Posterior vena cava (tissue), 2 donors: ENCODE measurements around the gene NPFFR1. TPM values are rescaled to one million over a fixed set of nuclear protein-coding genes. Genes with fewer than 3 reads are reported as not detected.
"Not testable (repeated sequence)": the region's sequence is repeated elsewhere in the genome, so short reads cannot be mapped to it uniquely, and the experiment has no call there.

Experiments
- DNase-seq: peaks from one replicate; pipeline ENCODE4 v3.0.0-alpha.2; 2020; ENCODE audit warnings: low spot score
- intact Hi-C, 2 donors: fragments of 100-400 bp; cut with DNase I; formaldehyde crosslinking; loops; one replicate each; pipeline versions ENCODE4 v1.14.1 to v1.14.2; 2022 to 2023
- total RNA-seq, 2 donors: library from RNA; stranded (reverse); fragmentation: NEBNext Ultra II Directional; extraction: Animal tissue kit (Norgen Biotek cat#: 25700); gene quantifications; one replicate each; pipeline ENCODE4 v1.2.1, GENCODE V29; 2021
- donor health status: DM: yes; HTN: yes; CAD: no.
- donor health status: DM: yes; HTN: yes; CAD: no.

The NPFFR1 gene
- total RNA-seq, 2 donors from 2014 or later = not detected

DNA sequence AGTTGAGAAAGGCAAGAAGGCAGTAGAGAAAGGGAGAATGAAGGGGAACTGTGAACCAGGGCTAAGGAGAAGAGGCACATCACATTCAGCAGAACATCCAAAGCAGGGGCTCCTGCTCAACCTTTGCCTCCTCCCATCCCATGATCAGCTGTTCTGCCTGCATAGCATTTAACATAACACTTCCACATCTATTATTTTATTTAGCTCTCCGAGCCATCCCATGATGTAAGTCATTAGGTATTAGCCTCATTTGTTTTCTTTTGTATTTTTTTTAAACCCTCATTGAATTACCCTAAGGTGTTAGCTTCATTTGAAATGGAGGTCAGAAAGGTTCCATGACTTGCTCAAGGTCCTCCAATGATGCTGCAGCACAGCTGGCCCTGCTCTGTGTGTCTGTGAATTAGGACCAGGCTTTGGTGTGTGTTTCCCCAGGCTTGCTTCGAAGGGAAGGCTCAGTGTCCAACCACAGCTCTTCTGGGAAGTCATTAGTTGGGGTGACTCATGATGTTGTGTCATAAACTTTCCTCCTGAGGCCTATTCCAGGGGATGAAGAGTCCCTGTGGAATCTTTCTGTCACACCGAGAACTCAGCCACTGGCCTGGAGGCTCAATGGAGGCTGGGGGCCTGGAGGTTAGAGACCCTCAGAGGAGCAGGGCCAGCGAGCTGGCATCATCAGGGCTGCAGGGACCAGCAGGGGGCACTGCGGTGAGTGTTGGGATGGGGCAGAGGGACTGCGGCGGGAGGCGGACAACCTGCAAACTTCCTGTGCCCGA lies 16.5 kb downstream of the NPFFR1 start:
- no peak for DNase-seq
- intact Hi-C loops = no loop called here

DNA sequence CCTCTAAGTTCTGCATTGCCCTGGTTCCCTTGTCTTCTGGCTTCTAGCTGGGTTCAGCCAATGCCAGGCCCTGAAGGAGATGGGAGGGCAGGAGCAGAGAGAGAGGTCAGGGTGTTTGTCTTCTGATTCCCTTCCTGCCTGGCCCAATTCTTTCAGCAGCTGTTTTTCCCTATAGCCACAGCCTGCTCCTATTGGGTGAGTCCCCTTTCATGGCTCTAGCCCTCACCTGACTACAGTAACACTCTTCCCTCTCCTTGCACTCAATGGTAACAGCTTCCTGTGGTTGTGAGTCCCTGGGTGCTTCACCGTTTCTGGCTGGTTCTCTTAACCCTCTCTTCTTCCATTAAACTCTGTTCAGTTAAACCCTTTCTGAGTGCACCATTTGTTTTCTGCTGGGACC lies 17.1 kb downstream of the NPFFR1 start:
- DNase-seq = no peak
- intact Hi-C loops = no loop called here

DNA sequence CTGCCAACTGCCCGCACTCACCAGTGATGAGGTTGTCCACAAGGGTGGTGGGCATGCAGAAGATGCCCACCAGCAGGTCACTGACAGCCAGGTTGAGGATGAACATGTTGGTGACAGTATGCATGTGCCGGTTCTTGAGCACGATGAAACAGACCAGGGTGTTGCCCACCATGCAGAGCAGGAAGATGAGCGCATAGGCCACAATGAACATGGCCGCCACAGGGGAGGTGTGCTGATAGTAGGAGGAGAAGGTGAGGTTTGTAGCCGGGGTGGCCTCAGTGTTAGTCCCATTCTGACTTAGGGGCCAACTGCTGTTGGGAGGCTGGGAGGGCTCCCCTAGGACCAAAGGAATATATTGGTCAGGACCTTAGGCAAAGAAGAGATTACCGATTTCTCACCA lies 17.7 kb downstream of the NPFFR1 start:
- intact Hi-C loops = no loop called here
- no peak for DNase-seq

DNA sequence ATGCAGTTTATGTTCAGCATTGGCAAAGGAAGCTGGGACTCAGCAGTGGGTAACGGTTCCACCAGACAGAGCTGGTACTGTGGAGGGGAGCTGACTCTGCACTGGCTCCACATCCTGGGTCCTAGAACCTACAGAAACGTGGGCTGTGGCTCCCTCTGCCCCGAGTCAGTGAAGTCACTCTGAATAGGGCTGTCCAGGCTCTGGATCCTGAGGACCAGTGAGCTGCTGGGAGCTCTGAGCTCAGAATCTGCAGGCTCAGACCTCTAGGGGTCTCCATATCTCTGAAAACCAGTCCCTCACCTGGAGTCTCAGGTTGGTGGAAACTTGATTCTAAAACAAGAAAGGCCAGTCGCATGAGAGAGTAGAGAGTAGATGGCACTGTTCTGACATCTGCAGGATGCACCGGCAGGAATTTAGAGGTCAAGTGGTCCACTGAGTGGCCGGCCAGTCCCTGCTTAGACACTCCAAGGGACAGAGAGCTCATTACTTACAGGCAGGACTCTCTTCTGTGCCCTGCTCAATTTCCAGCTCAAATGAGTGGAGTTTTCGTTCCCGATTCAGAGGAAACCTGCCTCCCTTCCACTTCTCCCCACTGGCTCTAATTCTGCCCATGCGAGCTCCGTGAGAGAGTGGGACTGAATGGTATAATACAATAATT lies 18.6 kb downstream of the NPFFR1 start:
- intact Hi-C loops = no loop called here
- DNase-seq = no peak

DNA sequence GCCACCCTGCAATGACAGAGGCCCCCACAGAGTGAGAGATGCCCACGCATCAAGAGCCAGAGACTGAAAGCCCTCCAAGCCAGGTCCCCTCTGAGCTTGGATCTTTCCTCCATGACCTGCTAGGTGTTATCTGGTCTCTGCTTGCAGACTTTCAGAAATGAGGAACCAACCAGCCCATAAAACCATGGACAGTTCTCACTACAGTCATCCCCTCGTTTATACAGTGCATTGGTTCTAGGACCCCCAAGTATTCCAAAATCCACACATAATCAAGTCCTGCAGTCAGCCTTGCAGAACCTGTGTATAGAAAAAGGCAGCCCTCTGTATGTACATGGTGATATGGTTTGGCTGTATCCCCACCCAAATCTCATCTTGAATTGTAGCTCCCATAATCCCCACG lies 23.1 kb downstream of the NPFFR1 start:
- intact Hi-C loops = no loop called here
- no peak for DNase-seq

DNA sequence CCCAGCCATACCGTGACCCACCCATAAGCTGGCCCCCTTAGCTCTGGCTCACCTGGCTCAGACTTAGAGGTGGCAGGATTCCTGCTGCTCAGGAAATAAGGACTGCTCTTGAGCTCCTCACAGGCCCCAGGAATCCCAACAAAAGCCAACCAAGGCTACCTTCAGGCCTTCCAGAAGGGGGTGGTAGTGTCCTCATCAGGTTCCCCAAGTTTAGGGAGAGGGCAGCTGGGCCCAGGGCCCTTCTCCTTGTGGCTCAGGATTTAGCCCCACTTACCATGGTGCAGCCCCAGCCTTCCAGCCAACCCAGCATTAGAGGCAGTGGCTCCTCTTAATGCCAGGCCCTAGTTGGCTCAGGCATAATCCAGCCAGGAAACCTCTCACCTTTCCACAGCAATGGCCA lies 23.5 kb downstream of the NPFFR1 start:
- intact Hi-C loops = no loop called here
- DNase-seq = no peak

DNA sequence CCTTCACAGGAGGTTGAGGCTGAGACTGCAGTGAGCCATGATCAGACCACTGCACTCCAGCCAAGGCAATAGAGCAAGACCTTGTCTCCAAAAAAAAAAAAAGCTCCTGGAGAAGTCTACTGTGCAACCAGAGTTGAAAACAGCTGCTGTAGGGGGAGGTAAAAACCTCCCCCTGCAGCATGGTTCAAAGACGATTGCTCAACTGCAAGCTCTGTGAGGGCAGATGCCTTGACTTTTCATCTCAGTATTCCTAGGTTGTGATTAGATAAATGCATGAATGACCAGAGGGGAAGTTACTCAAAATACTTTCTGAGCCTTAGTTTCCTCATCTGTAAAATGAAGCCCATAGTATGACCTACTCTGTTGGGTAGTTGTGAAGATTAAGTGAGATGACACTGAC lies 25.6 kb downstream of the NPFFR1 start:
- no peak for DNase-seq
- intact Hi-C loops = no loop called here

DNA sequence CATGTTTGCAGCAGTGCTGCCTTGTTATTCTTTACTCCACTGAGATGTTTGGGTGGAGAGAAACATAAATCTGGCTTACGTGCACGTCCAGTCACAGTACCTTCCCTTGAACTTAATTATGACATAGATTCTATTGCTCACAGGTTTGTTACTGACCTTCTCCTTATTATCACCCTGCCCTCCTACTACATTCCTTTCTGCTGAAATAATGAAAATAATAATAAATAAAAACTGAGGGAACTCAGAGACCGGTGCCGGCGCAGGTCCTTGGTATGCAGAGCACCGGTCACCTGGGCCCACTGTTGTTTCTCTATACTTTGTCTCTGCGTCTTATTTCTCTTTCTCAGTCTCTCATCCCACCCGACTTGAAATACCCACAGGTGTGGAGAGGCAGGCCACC lies 26.0 kb downstream of the NPFFR1 start:
- intact Hi-C loops, DNase-seq: not testable (repeated sequence)

DNA sequence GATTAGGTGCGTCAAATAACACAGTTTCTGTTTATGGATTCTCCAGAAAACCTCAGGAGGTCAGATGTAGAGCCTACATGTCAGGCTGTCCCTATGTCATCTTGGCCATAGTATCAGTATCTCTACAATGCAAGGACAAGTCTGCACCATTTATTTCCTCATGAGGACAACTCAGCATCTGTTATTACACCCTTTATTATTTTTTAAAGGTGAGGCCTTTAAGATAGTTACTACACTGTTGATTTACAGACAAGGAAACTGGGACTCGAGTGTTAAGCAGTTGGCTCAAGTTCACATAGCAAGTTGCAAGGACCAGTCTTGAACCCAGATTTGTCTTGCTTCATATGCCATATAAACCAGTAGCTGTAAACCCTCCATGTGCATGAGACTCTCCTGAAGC lies 27.3 kb downstream of the NPFFR1 start:
- no peak for DNase-seq
- intact Hi-C loops = no loop called here

DNA sequence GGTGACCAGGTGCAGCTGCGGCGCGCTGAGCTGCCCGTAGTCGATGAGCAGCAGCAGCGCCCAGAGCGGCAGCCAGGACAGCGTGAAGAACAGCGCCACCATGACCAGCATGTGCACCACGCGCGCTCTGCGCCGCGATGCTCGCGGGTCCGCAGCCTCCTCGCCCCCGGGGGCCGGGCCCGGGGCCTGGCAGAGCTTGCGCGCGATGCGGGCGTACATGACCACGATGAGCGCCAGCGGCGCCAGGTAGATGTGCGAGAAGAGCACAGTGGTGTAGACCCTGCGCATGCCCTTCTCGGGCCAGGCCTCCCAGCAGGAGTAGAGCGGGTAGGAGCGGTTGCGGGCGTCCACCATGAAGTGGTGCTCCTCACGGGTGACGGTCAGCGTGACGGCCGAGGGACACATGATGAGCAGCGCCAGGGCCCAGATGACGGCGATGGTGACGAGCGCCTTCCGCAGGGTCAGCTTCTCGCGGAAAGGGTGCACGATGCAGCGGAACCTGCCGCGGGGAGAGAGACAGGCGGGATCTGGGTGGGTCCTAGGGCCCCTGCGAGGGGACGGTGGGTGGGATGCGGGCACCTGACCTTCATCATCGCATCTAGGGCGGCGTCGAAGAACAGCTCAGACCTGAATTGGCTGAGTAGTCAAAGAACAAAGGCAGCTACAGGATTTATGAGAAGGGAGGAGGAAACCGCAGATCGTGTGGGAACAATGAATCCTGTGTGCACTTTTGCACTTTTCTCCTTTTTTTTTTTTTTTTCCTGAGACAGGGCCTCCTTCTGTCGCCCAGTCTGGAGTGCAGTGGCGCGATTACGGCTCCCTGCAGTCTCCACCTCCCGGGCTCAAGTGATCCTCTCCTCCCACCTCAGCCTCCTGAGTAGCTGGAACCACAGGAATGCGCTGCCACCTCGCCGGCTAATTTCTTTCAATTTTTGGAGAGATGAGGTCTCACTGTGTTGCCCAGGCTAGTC lies 28.2 kb downstream of the NPFFR1 start:
- intact Hi-C loops = no loop called here
- peak; percentile 86 for DNase-seq

DNA sequence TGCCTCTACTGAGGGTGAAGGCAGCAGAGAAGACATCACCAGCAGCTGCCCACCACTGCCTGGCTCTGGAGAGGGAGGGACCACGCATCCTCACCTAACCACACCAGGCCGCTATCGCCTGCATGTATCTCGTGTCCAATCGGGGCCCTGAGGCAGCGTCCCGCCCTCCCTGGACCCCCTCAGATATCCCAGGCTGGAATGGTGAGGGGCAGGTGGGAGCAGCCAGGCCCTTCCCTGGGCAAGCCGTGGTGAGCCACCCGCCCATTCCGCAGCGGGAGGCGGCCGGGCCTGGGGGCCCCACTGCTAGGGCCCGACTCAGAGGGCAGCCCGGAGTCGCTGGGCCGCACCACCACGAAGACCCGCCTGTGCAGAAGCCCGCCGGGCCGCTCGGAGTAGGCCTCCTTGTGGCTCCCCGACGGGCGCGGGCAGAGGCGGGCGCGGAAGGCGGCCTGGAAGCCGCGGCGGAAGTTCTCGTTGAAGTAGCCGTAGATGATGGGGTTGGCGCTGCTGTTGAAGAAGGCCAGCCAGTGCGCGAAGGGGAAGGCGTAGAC lies 29.0 kb downstream of the NPFFR1 start:
- intact Hi-C loops = no loop called here
- DNase-seq = no peak

DNA sequence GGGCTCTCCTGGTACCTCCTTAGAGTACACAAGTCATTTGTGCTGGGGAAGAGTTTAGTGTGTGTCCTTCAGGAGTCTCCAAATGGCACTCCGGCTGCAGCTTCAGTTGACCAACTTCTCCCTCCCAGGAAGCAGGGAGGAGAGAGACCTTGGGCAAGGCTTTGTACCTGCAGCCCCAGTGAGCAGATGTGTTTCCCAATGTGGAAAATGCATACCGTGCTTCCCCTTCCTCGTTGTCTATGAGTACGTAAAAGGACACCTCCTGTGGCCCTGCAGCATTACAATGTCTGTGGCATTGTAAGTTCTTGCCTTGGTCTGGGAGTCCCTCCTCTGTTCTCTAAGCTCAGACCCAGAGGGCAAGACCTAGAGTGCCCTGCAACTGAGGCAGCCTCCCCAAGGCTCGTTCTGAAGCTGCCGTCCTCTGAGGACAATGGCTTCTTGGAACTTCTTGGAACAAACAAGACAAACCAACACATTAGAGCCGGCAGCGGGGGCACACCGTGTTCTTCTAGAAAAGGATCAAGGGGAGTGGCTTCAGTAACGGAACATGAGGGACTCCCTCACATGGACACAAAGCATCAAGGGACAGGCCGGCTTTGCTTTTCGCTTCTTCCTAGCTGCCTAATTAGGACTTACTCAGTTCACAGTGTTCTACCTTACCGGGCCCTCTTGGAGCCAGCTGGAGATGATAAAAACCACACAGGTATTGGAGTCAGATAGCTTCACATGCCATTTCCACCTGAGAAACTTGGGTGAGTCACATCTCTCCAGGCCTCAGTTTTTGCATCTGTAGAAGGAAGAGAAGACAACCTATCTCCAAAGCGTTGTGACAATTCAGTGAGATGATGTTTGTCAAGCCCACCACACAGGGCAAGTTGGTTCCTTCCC lies 29.7 kb downstream of the NPFFR1 start:
- no peak for DNase-seq
- intact Hi-C loops = no loop called here

DNA sequence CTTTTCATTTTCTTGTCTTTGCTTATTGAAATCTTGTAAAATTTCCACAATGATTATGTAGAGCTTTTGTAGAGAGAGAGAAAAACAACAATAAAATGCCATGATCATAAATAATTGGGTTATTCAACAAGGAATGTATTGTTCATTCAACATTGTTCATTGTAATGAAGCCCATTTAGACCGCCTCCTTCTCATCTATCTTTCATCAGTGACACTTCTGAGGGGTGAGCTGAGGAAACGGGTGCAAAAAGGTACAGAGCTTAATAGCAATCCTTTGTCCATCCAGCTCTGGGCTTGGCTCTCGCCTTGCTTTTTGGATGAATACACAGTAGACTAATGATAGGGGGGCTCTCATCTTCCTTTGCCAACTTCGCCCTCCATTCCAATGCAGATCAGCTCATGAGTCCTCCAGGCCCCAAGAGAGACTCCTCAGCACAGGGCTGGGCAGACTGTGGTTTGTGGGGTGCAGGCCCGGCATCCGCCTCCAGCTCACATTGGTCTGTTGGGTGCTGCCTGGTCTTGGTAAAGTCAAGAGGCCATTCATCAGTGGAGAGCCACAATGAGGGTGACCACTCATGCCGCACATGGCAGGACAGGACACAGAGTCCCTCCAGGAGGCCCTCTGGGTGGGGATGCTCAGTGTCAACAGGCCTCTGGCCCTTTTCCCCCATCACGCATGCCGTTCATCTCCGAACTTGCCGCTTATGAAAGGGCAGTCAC lies 32.7 kb downstream of the NPFFR1 start:
- no peak for DNase-seq
- intact Hi-C loops = no loop called here

DNA sequence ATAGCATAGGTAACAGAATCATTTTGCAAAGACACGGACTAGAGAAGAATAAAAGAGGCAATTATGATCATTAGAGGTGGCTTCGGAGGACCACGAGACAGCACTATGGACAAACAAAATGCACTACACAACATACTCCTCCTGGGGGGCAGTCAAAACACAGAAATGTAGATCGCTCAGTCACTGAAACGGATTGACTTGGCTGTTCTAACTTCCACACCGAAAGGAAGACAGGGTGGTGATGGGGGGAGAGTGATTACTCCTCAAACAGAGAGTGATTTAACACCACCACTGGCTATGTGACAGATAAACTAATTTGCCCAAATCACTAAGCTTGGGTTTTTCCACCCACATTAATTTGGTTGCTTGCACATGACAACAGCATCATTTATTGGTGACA lies 36.4 kb downstream of the NPFFR1 start:
- intact Hi-C loops = no loop called here
- no peak for DNase-seq

DNA sequence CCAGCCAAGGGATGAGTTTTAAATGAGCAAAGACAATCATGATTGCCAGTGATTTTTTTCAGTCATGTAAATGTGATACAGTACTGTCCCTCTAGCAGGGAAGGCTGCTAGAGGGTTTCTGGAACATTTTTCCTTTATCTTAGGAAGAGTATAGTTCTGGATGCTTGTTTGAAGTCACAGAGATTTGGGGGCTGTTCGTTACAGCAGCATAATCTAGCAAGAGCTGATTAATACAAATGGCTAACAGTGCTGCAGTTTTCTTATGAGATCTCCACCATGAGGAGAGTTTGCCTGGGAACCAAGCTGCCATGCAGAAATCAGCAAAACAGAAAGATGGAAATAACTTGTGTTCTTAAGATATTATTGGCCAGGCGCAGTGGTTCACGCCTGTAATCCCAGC lies 42.7 kb downstream of the NPFFR1 start:
- intact Hi-C loops = no loop called here
- DNase-seq = no peak

DNA sequence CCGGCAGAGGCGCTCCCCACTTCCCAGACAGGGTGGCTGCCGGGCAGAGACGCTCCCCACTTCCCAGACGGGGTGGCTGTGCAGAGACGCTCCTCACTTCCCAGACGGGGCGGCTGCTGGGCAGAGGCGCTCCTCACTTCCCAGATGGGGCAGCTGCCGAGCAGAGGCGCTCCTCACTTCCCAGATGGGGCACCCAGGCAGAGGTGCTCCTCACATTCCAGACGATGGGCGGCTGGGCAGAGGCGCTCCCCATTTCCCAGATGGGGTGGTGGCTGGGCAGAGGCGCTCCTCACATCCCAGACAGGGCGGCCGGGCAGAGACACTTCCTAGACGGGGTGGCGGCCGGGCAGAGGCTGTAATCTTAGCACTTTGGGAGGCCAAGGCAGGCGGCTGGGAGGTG lies 43.8 kb downstream of the NPFFR1 start:
- intact Hi-C loops, DNase-seq: not testable (repeated sequence)

DNA sequence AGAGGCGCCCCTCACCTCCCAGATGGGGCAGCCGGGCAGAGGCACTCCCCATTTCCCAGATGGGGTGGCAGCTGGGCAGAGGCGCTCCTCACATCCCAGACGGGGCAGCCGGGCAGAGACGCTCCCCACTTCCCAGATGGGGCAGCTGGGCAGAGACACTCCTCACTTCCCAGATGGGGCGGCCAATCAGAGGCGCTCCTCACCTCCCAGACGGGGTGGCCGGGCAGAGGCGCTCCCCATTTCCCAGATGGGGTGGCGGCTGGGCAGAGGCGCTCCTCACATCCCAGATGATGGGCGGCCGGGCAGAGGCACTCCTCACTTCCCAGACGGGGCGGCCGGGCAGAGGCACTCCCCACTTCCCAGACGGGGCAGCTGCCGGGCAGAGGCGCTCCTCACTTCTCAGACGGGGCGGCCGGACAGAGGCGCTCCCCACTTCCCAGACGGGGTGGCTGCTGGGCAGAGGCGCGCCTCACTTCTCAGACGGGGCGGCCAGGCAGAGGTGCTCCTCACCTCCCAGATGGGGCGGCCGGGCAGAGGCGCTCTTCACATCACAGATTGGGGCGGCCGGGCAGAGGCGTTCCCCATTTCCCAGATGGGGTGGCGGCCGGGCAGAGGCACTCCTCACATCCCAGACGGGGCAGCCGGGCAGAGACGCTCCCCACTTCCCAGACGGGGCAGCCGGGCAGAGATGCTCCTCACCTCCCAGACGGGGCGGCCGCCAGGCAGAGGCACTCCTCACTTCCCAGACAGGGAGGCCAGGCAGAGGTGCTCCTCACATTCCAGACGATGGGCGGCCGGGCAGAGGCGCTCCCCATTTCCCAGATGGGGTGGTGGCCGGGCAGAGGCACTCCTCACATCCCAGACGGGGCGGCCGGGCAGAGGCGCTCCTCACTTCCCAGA lies 44.5 kb downstream of the NPFFR1 start:
- DNase-seq, intact Hi-C loops: not testable (repeated sequence)
